Erythroblast (primary cell): ENCODE data around the gene TSPEAR.

Experiments
- GATA1 ChIP-seq: IDR thresholded peaks from 2 replicates; pipeline ENCODE4 v1.6.1; 2011; ENCODE audit warnings: low read depth, mild to moderate bottlenecking, control low read depth, low read length, moderate library complexity
- POLR2A ChIP-seq: IDR thresholded peaks from 2 replicates; pipeline ENCODE4 v1.6.1; 2011; ENCODE audit warnings: mild to moderate bottlenecking, low read length

DNA sequence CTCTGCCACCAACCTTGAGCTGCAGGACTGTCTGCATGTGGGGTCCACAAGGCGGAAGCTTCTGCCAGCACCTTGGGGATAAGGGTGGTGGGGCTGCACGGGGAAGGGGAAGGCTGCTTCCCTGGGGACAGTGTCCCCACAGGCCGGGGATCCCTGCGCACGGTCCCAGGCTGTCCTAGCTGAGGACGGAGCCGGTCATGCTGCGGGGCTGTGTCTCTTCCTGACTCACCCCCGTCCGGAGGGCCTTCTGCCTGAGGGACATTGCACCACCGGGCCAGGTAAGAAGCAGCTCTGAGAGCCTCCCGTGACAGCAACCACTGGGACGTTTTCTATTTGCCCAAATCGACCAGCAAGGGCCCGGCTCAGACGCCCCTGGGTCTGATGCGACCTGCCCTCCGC, 201.3 kb downstream of the TSPEAR start:
- TF ChIP-seq POLR2A (no peak), GATA1 (no peak)
